ENCODE measurements around the gene LHX4. TPM values are rescaled to one million over a fixed set of nuclear protein-coding genes. Genes with fewer than 3 reads are reported as not detected.

The LHX4 gene
- total and polyA plus RNA-seq, 2 of the 4 experiments (the other 2 are of a cell fraction): 0.05 to 0.18 TPM

DNA sequence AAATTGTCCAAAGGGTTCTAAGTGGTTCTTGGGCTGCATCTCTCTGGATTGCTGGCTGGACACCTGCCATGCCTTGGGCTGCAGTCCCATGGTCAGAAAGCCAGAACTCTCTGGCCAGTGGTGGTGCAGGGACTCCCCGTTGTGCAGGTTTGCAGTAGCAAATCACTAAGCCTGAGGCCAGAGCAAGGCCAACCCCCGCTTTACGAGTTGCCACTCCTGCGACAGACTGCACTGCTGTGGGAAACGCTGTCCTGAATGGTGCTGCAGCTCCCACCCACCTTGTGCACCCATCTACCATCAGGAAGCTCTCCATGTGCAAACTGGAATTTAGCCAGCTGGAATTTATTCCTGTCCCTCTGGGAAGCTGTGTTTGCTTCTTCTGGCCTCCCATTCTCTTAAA, 45.7 kb downstream of the LHX4 start:
- no peak overlapping the region for H2BK120ac ChIP-seq (ENCODE audit: low read depth, low read length)
- 100% methylated on average over 1 of the region's 5 CpGs; no CpG with 5 or more reads in 1 of the 2 experiments for WGBS, 2 experiments (ENCODE audit: extremely low coverage in 2 of 2, insufficient read length in 1 of 2)
- no peak for DNase-seq
- ATAC-seq (ENCODE audit: low read depth): no peak
- H3K4me3 ChIP-seq (ENCODE audit: insufficient read depth, low read depth, low read length): no peak overlapping the region
- H4K5ac ChIP-seq (ENCODE audit: low read depth, low read length): no peak overlapping the region
- H3K4ac ChIP-seq (ENCODE audit: low read depth, low read length): no peak overlapping the region
- H3K27ac ChIP-seq (ENCODE audit: insufficient read depth, low read length): no peak overlapping the region
- peaks cover 9% of the 10 kb centered on the region for H3K4me1 ChIP-seq (ENCODE audit: control insufficient read depth, insufficient read depth, low read length)
- dilution Hi-C loops (cut with HindIII; ENCODE audit: low sequenced_read_pairs, unreplicated experiment) (no loop called here), intact Hi-C loops (cut with micrococcal nuclease) (loop anchor here (5.0 kb wide), 1 partner anchor 142 kb away; no protein-coding TSS in a partner anchor), in situ Hi-C loops (cut with MboI; ENCODE audit: low sequenced_read_pairs) (no loop called here)
- ChIA-PET CTCF (no interaction called here), POLR2A (ENCODE audit: unreplicated experiment) (no interaction called here)
- H2AK9ac ChIP-seq (replicated peaks; ENCODE audit: low read depth, low read length, poor library complexity): no peak overlapping the region
- H3K4me2 ChIP-seq (ENCODE audit: low read depth, low read length): no peak overlapping the region
- no TSS peak for BruUV-seq (replicated peaks)
- H3K18ac ChIP-seq (ENCODE audit: low read depth, low read length): no peak overlapping the region
- H3K79me1 ChIP-seq (ENCODE audit: low read depth in 1 of 2, low read length in 2 of 2): no peaks in the 10 kb centered on the region
- H2BK15ac ChIP-seq (ENCODE audit: low read depth, low read length): no peak overlapping the region
- H2BK20ac ChIP-seq (ENCODE audit: low read depth, low read length): no peak overlapping the region
- H2AFZ ChIP-seq (replicated peaks; ENCODE audit: low read length, poor library complexity): no peak overlapping the region
- no peak overlapping the region for H4K8ac ChIP-seq (ENCODE audit: low read depth in 2 of 2, low read length in 2 of 2)
- no peak overlapping the region for H2AK5ac ChIP-seq (ENCODE audit: low read depth, low read length)
- H3K56ac ChIP-seq (ENCODE audit: extremely low read depth, insufficient read depth, low read length): no peak overlapping the region
- no peaks in the 10 kb centered on the region for H3K27me3 ChIP-seq (ENCODE audit: control insufficient read depth, insufficient read depth, low read length)
- H3K14ac ChIP-seq (replicated peaks; ENCODE audit: low read depth, low read length): no peak overlapping the region
- TF ChIP-seq POLR2A (IDR thresholded peaks at IDR 0.05; ENCODE audit: low read depth, low read length) (no peak), MAZ (IDR thresholded peaks at IDR 0.05; ENCODE audit: borderline replicate concordance, low read depth, low read length) (no peak), CEBPB (IDR thresholded peaks at IDR 0.05; ENCODE audit: low read depth, low read length) (no peak), CHD1 (IDR thresholded peaks at IDR 0.05; ENCODE audit: low read depth, low read length) (no peak), RCOR1 (IDR thresholded peaks at IDR 0.05; ENCODE audit: insufficient replicate concordance, low read length) (no peak), NFE2L2 (IDR thresholded peaks at IDR 0.05; ENCODE audit: low read depth, low read length) (no peak), MAFK (IDR thresholded peaks at IDR 0.05; ENCODE audit: low read depth, low read length) (no peak), RFX5 (IDR thresholded peaks at IDR 0.05; ENCODE audit: low read depth, low read length) (no peak), RAD21 (IDR thresholded peaks at IDR 0.05; ENCODE audit: low read length) (no peak), FOS (IDR thresholded peaks at IDR 0.05; ENCODE audit: low read depth, low read length) (no peak), MXI1 (IDR thresholded peaks at IDR 0.05; ENCODE audit: borderline replicate concordance, low read depth, low read length) (no peak), BHLHE40 (IDR thresholded peaks at IDR 0.05; ENCODE audit: low read depth, low read length) (no peak), SMC3 (IDR thresholded peaks at IDR 0.05; ENCODE audit: low read depth, low read length) (no peak)
- TF ChIP-seq, protein P1, sequence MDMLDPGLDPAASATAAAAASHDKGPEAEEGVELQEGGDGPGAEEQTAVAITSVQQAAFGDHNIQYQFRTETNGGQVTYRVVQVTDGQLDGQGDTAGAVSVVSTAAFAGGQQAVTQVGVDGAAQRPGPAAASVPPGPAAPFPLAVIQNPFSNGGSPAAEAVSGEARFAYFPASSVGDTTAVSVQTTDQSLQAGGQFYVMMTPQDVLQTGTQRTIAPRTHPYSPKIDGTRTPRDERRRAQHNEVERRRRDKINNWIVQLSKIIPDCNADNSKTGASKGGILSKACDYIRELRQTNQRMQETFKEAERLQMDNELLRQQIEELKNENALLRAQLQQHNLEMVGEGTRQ (IDR thresholded peaks at IDR 0.05; ENCODE audit: low read depth, low read length): no peak
- TF ChIP-seq, protein P2, sequence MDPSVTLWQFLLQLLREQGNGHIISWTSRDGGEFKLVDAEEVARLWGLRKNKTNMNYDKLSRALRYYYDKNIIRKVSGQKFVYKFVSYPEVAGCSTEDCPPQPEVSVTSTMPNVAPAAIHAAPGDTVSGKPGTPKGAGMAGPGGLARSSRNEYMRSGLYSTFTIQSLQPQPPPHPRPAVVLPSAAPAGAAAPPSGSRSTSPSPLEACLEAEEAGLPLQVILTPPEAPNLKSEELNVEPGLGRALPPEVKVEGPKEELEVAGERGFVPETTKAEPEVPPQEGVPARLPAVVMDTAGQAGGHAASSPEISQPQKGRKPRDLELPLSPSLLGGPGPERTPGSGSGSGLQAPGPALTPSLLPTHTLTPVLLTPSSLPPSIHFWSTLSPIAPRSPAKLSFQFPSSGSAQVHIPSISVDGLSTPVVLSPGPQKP (IDR thresholded peaks at IDR 0.05; ENCODE audit: borderline replicate concordance, low read depth, low read length): no peak
- TF ChIP-seq, protein P3, sequence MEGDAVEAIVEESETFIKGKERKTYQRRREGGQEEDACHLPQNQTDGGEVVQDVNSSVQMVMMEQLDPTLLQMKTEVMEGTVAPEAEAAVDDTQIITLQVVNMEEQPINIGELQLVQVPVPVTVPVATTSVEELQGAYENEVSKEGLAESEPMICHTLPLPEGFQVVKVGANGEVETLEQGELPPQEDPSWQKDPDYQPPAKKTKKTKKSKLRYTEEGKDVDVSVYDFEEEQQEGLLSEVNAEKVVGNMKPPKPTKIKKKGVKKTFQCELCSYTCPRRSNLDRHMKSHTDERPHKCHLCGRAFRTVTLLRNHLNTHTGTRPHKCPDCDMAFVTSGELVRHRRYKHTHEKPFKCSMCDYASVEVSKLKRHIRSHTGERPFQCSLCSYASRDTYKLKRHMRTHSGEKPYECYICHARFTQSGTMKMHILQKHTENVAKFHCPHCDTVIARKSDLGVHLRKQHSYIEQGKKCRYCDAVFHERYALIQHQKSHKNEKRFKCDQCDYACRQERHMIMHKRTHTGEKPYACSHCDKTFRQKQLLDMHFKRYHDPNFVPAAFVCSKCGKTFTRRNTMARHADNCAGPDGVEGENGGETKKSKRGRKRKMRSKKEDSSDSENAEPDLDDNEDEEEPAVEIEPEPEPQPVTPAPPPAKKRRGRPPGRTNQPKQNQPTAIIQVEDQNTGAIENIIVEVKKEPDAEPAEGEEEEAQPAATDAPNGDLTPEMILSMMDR (conservative IDR thresholded peaks at IDR 0.05; ENCODE audit: low read depth, low read length): no peak
- peaks cover 10% of the 10 kb centered on the region; the same call in 1 of the 2 replicates for H4K20me1 ChIP-seq (ENCODE audit: insufficient read depth, low read length)
- no peak overlapping the region for H4K91ac ChIP-seq (ENCODE audit: insufficient read depth, low read depth, low read length)
- no peak overlapping the region for H3K23ac ChIP-seq (ENCODE audit: low read depth, low read length)
- no peaks in the 10 kb centered on the region for H3K9me3 ChIP-seq (ENCODE audit: control insufficient read depth, insufficient read depth, low read length)
- H2BK5ac ChIP-seq (ENCODE audit: low read depth, low read length, poor library complexity, severe bottlenecking): no peak overlapping the region
- H3K9me1 ChIP-seq (ENCODE audit: insufficient read depth, low read length): peaks cover 17% of the 10 kb centered on the region
- no peak overlapping the region for H3K9ac ChIP-seq (ENCODE audit: low read depth, low read length)
- peaks cover 30% of the 10 kb centered on the region for H3K36me3 ChIP-seq (ENCODE audit: control insufficient read depth, insufficient read depth, low read length)

Data from IMR-90 (cell line).